COLO829 (cell line): ENCODE data around the gene MARCHF6.
"Not testable (repeated sequence)": the region's sequence is repeated elsewhere in the genome, so short reads cannot be mapped to it uniquely, and the experiment has no call there.

Source experiments
- DNase-seq: peaks from one replicate; pipeline ENCODE4 v3.0.0; 2012; ENCODE audit warnings: low spot score

MARCHF6 gene

DNA sequence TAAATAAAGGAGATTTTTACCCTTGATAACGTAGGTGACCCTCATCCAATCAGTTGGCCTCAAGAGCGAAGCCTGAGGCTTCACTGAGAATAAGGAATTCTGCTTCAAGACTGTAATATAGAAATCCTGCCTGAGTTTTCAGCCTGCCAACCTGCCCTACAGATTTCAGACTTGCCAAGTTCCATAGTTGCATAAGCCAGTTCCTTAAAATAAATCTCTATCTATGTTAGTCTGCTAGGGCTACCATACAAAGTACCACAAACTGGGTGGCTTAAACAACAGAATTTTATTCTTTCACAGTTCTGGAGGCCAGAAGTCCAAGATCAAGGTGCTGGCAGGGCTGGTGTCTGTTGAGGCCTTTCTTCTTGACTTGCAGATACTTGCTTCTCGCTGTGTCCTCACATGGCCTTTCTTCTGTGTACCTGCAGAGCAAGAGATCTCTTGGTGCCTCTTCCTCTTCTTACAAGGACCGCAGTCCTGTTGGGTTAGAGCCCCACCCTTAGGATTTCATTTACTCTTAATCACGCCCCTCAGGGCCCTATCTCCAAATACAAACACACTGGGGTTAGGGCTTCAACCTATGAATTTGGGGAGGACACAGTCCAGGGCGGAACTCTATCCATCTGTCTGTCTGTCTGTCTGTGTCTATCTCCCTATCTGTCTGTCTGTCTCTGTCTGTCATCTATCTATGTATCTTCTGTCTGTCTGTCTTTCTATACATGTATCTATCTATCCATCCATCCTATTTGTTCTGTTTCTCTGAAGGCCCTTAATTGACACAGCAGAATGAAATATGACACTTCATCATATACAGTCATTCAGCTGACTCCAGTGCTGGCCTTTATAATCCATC, 28.8 kb upstream of the MARCHF6 start:
- DNase-seq: no peak

DNA sequence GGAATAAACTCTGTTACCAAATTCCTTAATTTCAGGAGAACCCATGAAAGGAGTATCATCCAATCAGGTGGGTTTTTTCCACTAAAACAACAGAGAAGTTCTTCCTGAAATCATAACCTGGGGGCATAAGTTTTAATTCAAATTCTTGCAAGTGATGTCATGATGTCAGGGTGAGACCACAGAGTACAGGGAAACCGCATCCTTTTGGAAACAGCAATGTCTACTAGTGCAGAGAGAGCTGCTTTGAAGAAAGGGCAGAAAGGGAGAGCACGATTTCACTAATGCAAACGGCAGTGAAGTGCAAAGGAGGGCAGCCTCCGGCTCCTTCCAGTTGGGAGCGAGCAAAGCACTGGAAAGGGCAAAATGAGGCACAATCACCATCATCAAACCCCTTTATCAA, 25.2 kb upstream of the MARCHF6 start:
- no peak for DNase-seq

DNA sequence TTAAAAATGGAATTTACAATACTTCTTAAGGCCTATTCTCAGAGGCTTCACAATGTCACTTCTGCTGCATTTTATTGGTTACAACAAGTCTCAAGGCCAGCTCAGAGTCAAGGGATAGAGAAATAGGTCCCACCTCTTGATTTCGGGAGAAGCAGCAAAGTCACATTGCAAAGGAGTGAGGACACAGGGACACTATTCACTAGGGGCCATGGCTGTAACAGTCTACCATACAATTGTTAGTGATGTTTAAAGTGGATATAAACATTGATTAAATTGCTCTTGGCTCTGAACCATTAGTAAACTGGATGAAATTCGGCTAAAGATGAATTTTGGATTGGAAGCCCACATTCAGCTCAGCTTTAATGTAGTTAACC, 24.1 kb upstream of the MARCHF6 start:
- DNase-seq: no peak

GRCh38 chr5:10329820-10330481, 23.5 kb upstream of the MARCHF6 start:
- DNase-seq: no peak

GRCh38 chr5:10330511-10331230, 22.8 kb upstream of the MARCHF6 start:
- no peak for DNase-seq

- no peak for DNase-seq
Observed at GRCh38 chr5:10331341-10331796, 22.1 kb upstream of the MARCHF6 start.

GRCh38 chr5:10332301-10332700, 21.2 kb upstream of the MARCHF6 start:
- DNase-seq: no peak

GRCh38 chr5:10333154-10334006, 20.1 kb upstream of the MARCHF6 start:
- no peak for DNase-seq

- DNase-seq: no peak
Observed at GRCh38 chr5:10334831-10335230, 18.7 kb upstream of the MARCHF6 start.

- DNase-seq: no peak
Observed at GRCh38 chr5:10335711-10336470, 17.6 kb upstream of the MARCHF6 start.

GRCh38 chr5:10337107-10337506, 16.4 kb upstream of the MARCHF6 start:
- no peak for DNase-seq

- DNase-seq: no peak
Observed at GRCh38 chr5:10337986-10338385, 15.5 kb upstream of the MARCHF6 start.

DNA sequence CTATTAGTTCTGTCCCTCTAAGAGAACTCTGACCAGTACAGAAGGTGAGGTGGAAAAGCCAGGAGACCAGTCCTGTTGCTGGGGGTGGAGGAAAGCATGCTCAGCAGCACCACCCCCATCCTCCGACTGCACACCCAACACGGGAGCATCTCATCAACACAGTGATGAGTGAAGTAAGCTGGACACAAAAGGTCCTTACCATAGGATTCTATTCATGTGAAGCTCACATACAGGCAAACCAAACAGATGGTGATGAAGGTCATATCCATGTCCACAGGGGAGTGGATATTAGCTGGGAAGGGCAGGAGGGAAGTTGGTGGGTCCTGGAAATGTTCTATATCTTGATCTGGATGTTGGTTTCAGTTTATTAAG, 14.8 kb upstream of the MARCHF6 start:
- DNase-seq: no peak

DNA sequence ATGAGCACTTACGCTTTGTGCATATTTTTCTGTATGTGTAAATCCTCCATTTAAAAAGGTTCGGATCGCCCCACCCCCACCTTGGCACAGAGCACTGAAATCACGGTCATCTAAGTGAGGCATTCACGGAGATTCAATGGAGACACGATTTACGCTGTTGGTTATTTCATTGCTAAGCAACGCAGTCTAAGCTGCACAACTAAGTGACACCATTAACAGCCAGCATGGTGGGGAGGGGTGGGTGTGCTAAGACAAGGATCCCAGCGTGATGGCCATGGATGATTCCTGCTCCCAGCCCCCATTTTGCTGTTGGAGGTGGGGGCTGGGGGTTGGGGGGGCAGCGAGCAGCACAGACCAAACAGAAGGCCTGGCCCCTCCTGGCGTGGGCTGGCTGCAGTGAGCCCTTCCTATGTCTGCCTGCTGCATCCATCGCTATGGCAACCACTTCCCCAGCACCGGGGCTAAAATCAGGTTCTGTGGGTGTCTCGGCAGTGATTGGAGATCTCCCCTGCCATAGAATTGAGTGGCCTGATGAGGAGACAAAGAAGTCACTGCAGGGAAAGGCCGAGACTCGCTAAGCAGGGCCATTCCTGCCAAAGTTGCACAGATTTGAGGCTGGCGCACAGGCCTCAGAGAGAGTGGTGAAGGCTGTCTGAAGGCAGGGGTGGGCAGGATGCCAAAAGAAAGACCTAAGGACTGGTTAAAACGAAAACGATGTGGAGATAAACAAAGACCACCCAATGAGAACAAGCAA, 14.3 kb upstream of the MARCHF6 start:
- no peak for DNase-seq

DNA sequence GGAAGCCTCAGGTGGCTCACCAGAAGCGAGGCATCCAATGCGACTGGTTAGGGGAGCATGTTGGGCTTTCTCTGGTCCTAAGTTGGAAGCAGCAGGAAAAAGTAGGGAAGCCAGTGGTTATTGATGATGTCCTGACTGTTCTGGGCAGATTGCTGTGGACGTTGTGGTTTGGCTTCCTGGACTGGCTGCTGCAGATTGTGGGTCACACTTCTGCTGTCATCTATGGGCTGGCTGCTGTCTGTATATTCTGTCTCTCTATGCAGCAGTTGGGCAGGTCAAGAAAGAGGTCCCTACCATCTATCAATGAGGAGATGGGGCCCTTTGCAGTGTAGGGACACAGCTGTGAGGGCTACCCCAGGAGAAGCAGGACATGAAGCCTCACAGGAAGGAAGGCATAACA, 13.5 kb upstream of the MARCHF6 start:
- DNase-seq: no peak

- DNase-seq: no peak
Observed at GRCh38 chr5:10343486-10343885, 10.0 kb upstream of the MARCHF6 start.

DNA sequence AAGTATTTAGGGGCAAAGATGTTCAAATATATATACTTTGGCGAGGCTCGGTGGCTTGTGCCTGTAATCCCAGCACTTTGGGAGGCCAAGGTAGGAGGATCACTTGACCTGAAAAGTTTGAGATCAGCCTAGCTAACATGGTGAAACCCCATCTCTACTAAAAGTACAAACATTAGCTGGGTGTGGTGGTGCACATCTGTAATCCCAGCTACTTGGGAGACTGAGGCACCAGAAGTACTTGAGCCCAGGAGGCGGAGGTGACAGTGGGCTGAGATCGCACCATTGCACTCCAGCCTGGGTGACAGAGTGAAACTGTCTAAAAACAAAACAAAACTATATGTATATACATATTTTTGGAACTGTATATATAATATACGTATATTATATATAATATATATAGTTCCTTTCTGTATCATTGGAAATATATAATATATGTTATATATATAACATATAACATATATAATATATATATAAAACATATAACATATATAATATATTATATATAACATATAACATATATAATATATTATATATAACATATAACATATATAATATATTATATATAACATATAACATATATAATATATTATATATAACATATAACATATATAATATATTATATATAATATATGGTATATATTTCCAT, 8.9 kb upstream of the MARCHF6 start:
- not testable (repeated sequence) for DNase-seq

- DNase-seq: no peak
Observed at GRCh38 chr5:10348258-10348657, 5.2 kb upstream of the MARCHF6 start.

- DNase-seq: no peak
Observed at GRCh38 chr5:10351199-10351905, 2.1 kb upstream of the MARCHF6 start.
